GM12878 (cell line): ENCODE results near the gene COL4A1. TPM values are rescaled to one million over a fixed set of nuclear protein-coding genes. Genes with fewer than 3 reads are reported as not detected.

Source experiments
- ATAC-seq: fragments of 200-7000 bp; cut with Tn5 transposase; 3 replicates; pipeline ENCODE4 v1.9.1; 2020; ENCODE audit warnings: mild to moderate bottlenecking, moderate library complexity
- BruUV-seq: library from RNA; stranded (reverse); fragments of 400-500 nt; replicated peaks from 2 replicates; lab custom pipeline; 2021; lab: Mats Ljungman, UMichigan
- CTCF ChIA-PET: fragments of 300-600 bp; sonication (Branson Sonifier 250); formaldehyde crosslinking; extraction: SDS; loops from one replicate; lab custom pipeline; 2021; ENCODE audit warnings: inconsistent platforms; lab: Yijun Ruan, JAX
- POLR2A ChIA-PET: fragments of 350-600 bp; formaldehyde crosslinking; extraction: SDS; loops from one replicate; lab custom pipeline; 2021; ENCODE audit warnings: inconsistent platforms; lab: Charles Lee
- RAD21 ChIA-PET: fragments of 300-600 bp; sonication (Branson Sonifier 250); formaldehyde crosslinking; loops from one replicate; lab custom pipeline; 2023; ENCODE audit warnings: antibody characterized with exemption; ENCODE audit not compliant: unreplicated experiment; lab: Charles Lee
- SMC1A ChIA-PET: fragments of 300-600 bp; sonication (Branson Sonifier 250); formaldehyde crosslinking; loops from one replicate; lab custom pipeline; 2023; ENCODE audit not compliant: unreplicated experiment, uncharacterized antibody; lab: Charles Lee
- DNase-seq: peaks from one replicate; pipeline ENCODE4 v3.0.0-alpha.2; 2011; ENCODE audit warnings: low read depth, low spot score
- FAIRE-seq: peaks from 3 replicates; lab custom pipeline; 2011; peaks lifted over from hg19 to GRCh38; lab: Jason Lieb, UNC
- H2AFZ ChIP-seq: 2 replicates; pipeline ENCODE4 v1.6.0; 2011; ENCODE audit warnings: low read depth, low read length, control low read depth; ENCODE audit not compliant: control insufficient read depth
- H3K27ac ChIP-seq: 2 replicates; pipeline ENCODE4 v1.5.1; 2011; ENCODE audit warnings: control low read depth; ENCODE audit not compliant: control insufficient read depth, insufficient read depth
- H3K27me3 ChIP-seq, 2 experiments: replicated peaks in 1 of 2; 2 replicates each; pipeline versions ENCODE4 v1.6.0 to v1.6.1; 2011; ENCODE audit warnings: low read length in 1 of 2; ENCODE audit not compliant: control insufficient read depth in 2 of 2, insufficient read depth in 2 of 2
- H3K36me3 ChIP-seq, 2 experiments: 2 replicates each; pipeline ENCODE4 v1.5.1; 2011; ENCODE audit warnings: low read length in 1 of 2; ENCODE audit not compliant: control insufficient read depth in 2 of 2, insufficient read depth in 2 of 2
- H3K4me1 ChIP-seq: 2 replicates; pipeline ENCODE4 v1.6.1; 2011; ENCODE audit warnings: mild to moderate bottlenecking, low read length, moderate library complexity, mixed read lengths; ENCODE audit not compliant: control insufficient read depth, insufficient read depth
- H3K4me2 ChIP-seq: 2 replicates; pipeline ENCODE4 v1.6.0; 2011; ENCODE audit warnings: control low read depth; ENCODE audit not compliant: control insufficient read depth, insufficient read depth
- H3K4me3 ChIP-seq: fragments of 200-600 bp; sonication (generic); 2 replicates; pipeline ENCODE4 v1.5.1; 2016
- H3K79me2 ChIP-seq: 2 replicates; pipeline ENCODE4 v1.6.0; 2011; ENCODE audit warnings: low read length; ENCODE audit not compliant: control insufficient read depth, insufficient read depth
- H3K9ac ChIP-seq: 2 replicates; pipeline ENCODE4 v1.8.0; 2011; ENCODE audit warnings: low read length, control low read depth, mixed read lengths; ENCODE audit not compliant: control insufficient read depth, insufficient read depth
- H3K9me3 ChIP-seq: replicated peaks from 3 replicates; pipeline ENCODE4 v1.5.1; 2011; ENCODE audit warnings: mild to moderate bottlenecking, low read length; ENCODE audit not compliant: control insufficient read depth, insufficient read depth
- H4K20me1 ChIP-seq: 2 replicates; pipeline ENCODE4 v1.6.0; 2011; ENCODE audit not compliant: control insufficient read depth, insufficient read depth
- DPF2 ChIP-seq: fragments of 450-650 bp; IDR thresholded peaks from 2 replicates; pipeline ENCODE4 v1.6.1; 2017; ENCODE audit warnings: mild to moderate bottlenecking
- WGBS: methylation state at CpG from one replicate; pipeline ENCODE4 v1.1.6; 2016; ENCODE audit warnings: low lambda C conversion rate; ENCODE audit not compliant: insufficient replicate concordance, insufficient coverage; ENCODE audit errors: missing lambda C conversion rate; 5-methylcytosine and 5-hydroxymethylcytosine counted together
- in situ Hi-C: fragments of 300-500 bp; cut with MboI; formaldehyde crosslinking; loops from 9 replicates; pipeline ENCODE4 v1.14.3; 2018; ENCODE audit warnings: mixed read lengths
- intact Hi-C: fragments of 100-400 bp; cut with micrococcal nuclease; formaldehyde crosslinking; loops from one replicate; pipeline ENCODE4 v1.14.2; 2022; ENCODE audit not compliant: unreplicated experiment
- polyA plus RNA-seq, 11 experiments: library from polyadenylated mRNA; depleted of rRNA in 4 of 11; unstranded in 6 of 11; stranded (reverse) in 5 of 11; fragments of >200 nt; fragmentation: Nextera tagmentation in 4 of 11; fragmentation: Illumina TruSeq in 1 of 11; extraction: Ambion mirVana in 4 of 11; extraction: Trizol in 1 of 11; gene quantifications; 1 replicate in 1 of 11; 2 replicates in 10 of 11; pipeline versions ENCODE4 v1.2.1 to v1.2.3, GENCODE V29; 2011 to 2016; ENCODE audit warnings: inconsistent platforms in 2 of 11, missing spikeins in 2 of 11, low read depth in 1 of 11
- total RNA-seq, 4 experiments: library from RNA; depleted of rRNA in 3 of 4; stranded (reverse); fragments of >200 nt in 3 of 4; fragmentation: Illumina TruSeq in 1 of 4; extraction: Trizol in 1 of 4; gene quantifications; 2 replicates each; pipeline versions ENCODE4 v1.2.1 to v1.2.3, GENCODE V29; 2013 to 2021
- TF ChIP-seq, protein P1 (sequence below): fragments of 150-350 bp; IDR thresholded peaks from 2 replicates; pipeline ENCODE4 v1.6.1; 2014; ENCODE audit warnings: mild to moderate bottlenecking, low read depth, low read length

The COL4A1 gene
- total and polyA plus RNA-seq, 10 of the 15 experiments (the other 5 are each of a cell fraction or from before 2014, with no cell fraction given) = 0.07 to 0.31 (median 0.13) TPM; not detected in 6

DNA sequence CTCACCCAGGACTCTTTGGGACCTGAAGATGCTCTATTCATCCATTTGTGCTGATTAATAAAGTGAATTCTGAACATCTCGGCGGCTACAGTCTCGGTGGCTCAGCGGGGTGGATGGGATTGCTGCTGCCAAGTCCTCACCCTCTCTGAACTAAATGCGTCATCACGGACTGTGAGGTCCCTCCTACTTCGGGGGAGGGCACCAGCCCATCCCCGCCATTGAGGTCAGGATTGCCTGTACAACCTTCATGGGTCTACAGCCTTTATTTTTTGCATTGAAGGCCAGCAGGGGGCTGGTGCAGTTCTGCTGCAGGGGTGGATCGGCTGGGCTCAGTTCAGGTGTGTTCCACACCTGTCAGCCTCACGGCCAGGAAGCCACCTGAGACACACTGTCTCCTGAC lies 181.8 kb downstream of the COL4A1 start:
- in situ Hi-C loops (loop anchor here (5.0 kb wide), 1 partner anchor 963 kb away; no protein-coding TSS in a partner anchor), intact Hi-C loops (loop anchor here (10.0 kb wide), 1 partner anchor 590 kb away; the partner anchor contains the start of gene ING1)
- Histone ChIP-seq H3K79me2 (no peaks in the 10 kb centered on the region), H3K4me3 (no peak overlapping the region), H3K27me3 (no peaks in the 10 kb centered on the region), H3K9ac (no peak overlapping the region), H3K27ac (no peak overlapping the region), H3K36me3 (no peaks in the 10 kb centered on the region), H3K4me1 (peaks cover 3% of the 10 kb centered on the region; the same call in 1 of the 2 replicates), H2AFZ (no peak overlapping the region), H3K4me2 (no peak overlapping the region), H3K9me3 (no peaks in the 10 kb centered on the region; the same call in 2 of the 3 replicates), H4K20me1 (no peaks in the 10 kb centered on the region)
- TF ChIP-seq DPF2 = 0 out of 2 replicates have a peak, but pooled peaks have one; percentile 7
- TF ChIP-seq, protein P1, sequence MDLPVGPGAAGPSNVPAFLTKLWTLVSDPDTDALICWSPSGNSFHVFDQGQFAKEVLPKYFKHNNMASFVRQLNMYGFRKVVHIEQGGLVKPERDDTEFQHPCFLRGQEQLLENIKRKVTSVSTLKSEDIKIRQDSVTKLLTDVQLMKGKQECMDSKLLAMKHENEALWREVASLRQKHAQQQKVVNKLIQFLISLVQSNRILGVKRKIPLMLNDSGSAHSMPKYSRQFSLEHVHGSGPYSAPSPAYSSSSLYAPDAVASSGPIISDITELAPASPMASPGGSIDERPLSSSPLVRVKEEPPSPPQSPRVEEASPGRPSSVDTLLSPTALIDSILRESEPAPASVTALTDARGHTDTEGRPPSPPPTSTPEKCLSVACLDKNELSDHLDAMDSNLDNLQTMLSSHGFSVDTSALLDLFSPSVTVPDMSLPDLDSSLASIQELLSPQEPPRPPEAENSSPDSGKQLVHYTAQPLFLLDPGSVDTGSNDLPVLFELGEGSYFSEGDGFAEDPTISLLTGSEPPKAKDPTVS = no peak
- ATAC-seq = peak; percentile 1; the same call in 2 of the 3 replicates
- BruUV-seq = no TSS peak
- 40% methylated on average over 10 of the region's 10 CpGs for WGBS
- SMC1A ChIA-PET = interaction anchor here (1.0 to 7.0 kb wide), 2 partner anchors 11 to 12 kb away, joined by 3 to 51 read pairs; no protein-coding TSS in a partner anchor
- POLR2A ChIA-PET = no interaction called here
- no peak for FAIRE-seq
- RAD21 ChIA-PET = interaction anchor here (1.9 kb wide), 1 partner anchor 11 kb away, joined by 9 read pairs; no protein-coding TSS in a partner anchor
- CTCF ChIA-PET = interaction anchor here (1.5 to 3.3 kb wide), 3 partner anchors 9 to 12 kb away, joined by 3 to 16 read pairs (median 8); no protein-coding TSS in a partner anchor
- DNase-seq = no peak
